Right lobe of liver (tissue), 6 donors: ENCODE results near the gene AKAP12. TPM values are rescaled to one million over a fixed set of nuclear protein-coding genes. Genes with fewer than 3 reads are reported as not detected.

ENCODE experiments used
- ATAC-seq, 4 donors: fragments of 200-7000 bp; cut with Tn5 transposase; one replicate each; pipeline ENCODE4 v1.9.1; 2020; ENCODE audit warnings: mild to moderate bottlenecking in 4 of 4, moderate library complexity in 4 of 4
- DNase-seq, 3 donors: peaks; one replicate each; pipeline ENCODE4 v3.0.0-alpha.2; 2020
- H3K27ac ChIP-seq, 3 donors: fragments of 200-600 bp; one replicate each; pipeline ENCODE4 v1.8.0; 2022
- H3K27me3 ChIP-seq, 2 donors: fragments of 200-600 bp; one replicate each; pipeline ENCODE4 v1.8.0; 2022
- H3K36me3 ChIP-seq, 4 donors: fragments of 200-600 bp; sonication (generic) in 1 of 4; one replicate each; pipeline versions ENCODE4 v1.5.1 to v1.8.0; 2017 to 2022; ENCODE audit warnings: control low read depth in 1 of 4
- H3K4me1 ChIP-seq, 4 donors: fragments of 200-600 bp; sonication (generic) in 1 of 4; one replicate each; pipeline versions ENCODE4 v1.5.1 to v1.8.0; 2017 to 2022; ENCODE audit warnings: control low read depth in 1 of 4
- H3K4me3 ChIP-seq, 3 donors: fragments of 200-600 bp; one replicate each; pipeline ENCODE4 v1.8.0; 2022
- H3K9me3 ChIP-seq, 4 donors: fragments of 200-600 bp; sonication (generic) in 1 of 4; one replicate each; pipeline versions ENCODE4 v1.5.1 to v1.8.0; 2017 to 2022; ENCODE audit warnings: control low read depth in 1 of 4
- POLR2A ChIP-seq: fragments of 450-650 bp; IDR thresholded peaks from one replicate; pipeline ENCODE4 v1.6.1; 2017; ENCODE audit warnings: antibody characterized with exemption, mild to moderate bottlenecking
- WGBS: methylation state at CpG from one replicate; pipeline ENCODE4 v1.1.6; 2018; ENCODE audit warnings: low coverage, low lambda C conversion rate; ENCODE audit not compliant: insufficient coverage; ENCODE audit errors: missing lambda C conversion rate; 5-methylcytosine and 5-hydroxymethylcytosine counted together
- intact Hi-C, 2 donors: fragments of 100-400 bp; cut with DNase I; formaldehyde crosslinking; loops; one replicate each; pipeline versions ENCODE4 v1.11.2 to v1.14.1; 2022
- total RNA-seq, 6 experiments: library from RNA; depleted of rRNA in 2 of 6; stranded (reverse); fragments of >200 nt in 2 of 6; fragmentation: NEBNext Ultra II Directional in 3 of 6; extraction: Animal tissue kit (Norgen Biotek cat#: 25700) in 3 of 6; gene quantifications; one replicate each; pipeline versions ENCODE4 v1.1.0 to v1.2.4, GENCODE V29; 2016 to 2023
- TF ChIP-seq, protein P1 (sequence below), 4 donors: fragments of 200-600 bp in 3 of 4; fragments of 450-650 bp in 1 of 4; IDR thresholded peaks; one replicate each; pipeline versions ENCODE4 v1.5.1 to v1.8.0; 2016 to 2022; ENCODE audit warnings: antibody characterized with exemption in 4 of 4, mild to moderate bottlenecking in 2 of 4
- donor health status: DM: no; HTN: yes; CAD: no.
- donor health status: DM: no; HTN: no; CAD: no.
- donor health status: DM: no; HTN: no; CAD: no.
- donor health status: DM: no; HTN: yes; CAD: no.
- donor health status: DM: no; HTN: yes; CAD: no.

AKAP12 gene
- total RNA-seq, 6 experiments from 2014 or later: 2.1 to 38.4 (median 23.0) TPM

DNA sequence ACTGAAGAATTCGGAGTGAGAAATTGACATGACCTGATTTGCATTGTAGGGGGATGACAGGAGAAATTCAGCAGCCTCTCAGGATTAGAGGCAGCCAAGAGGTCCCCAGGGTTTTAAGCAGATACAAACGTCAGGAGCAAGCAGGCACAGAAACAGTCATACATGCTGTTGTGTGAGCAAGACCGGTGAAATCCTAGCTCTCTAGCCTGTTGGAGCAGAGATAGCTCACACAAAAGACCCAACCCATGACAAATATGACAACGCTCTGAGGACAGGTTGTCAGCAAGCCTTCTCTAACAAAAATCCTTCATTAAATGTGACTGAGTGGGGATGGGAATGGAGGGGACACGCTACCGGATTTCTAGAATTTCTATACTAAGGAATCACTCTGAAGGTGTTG lies 23.0 kb upstream of the AKAP12 start:
- no peaks in the 10 kb centered on the region for H3K36me3 ChIP-seq
- DNase-seq (no peak), ATAC-seq (no peak)
- no peak for TF ChIP-seq POLR2A
- TF ChIP-seq, protein P1, sequence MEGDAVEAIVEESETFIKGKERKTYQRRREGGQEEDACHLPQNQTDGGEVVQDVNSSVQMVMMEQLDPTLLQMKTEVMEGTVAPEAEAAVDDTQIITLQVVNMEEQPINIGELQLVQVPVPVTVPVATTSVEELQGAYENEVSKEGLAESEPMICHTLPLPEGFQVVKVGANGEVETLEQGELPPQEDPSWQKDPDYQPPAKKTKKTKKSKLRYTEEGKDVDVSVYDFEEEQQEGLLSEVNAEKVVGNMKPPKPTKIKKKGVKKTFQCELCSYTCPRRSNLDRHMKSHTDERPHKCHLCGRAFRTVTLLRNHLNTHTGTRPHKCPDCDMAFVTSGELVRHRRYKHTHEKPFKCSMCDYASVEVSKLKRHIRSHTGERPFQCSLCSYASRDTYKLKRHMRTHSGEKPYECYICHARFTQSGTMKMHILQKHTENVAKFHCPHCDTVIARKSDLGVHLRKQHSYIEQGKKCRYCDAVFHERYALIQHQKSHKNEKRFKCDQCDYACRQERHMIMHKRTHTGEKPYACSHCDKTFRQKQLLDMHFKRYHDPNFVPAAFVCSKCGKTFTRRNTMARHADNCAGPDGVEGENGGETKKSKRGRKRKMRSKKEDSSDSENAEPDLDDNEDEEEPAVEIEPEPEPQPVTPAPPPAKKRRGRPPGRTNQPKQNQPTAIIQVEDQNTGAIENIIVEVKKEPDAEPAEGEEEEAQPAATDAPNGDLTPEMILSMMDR (IDR thresholded peaks at IDR 0.05): no peak
- no peak overlapping the region for H3K4me3 ChIP-seq
- H3K27ac ChIP-seq: no peak overlapping the region
- 71% methylated on average over 5 of the region's 6 CpGs for WGBS
- intact Hi-C loops: no loop called here
- H3K27me3 ChIP-seq: no peaks in the 10 kb centered on the region
- no peaks in the 10 kb centered on the region for H3K9me3 ChIP-seq
- no peaks in the 10 kb centered on the region for H3K4me1 ChIP-seq

DNA sequence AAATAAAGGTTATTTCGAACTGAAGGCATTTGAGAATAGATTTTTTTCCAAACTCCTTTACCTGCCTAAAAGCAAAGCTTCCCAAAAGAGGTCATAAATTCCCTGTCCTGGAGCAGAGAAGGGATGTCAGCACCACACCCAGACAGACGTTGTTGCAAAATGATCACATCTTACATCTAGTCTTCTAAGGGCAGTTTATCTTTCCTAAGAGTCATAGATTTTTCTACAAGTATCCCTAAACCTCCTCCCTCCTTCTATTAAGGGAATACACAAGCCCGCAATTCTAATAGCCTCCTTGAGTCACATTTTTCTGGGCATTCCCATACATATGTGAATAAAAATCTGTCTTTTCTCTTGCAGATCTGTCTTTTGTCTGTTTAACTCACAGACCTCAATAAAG lies 20.6 kb upstream of the AKAP12 start:
- intact Hi-C loops: no loop called here
- 66% methylated on average over 3 of the region's 3 CpGs for WGBS
- Histone ChIP-seq H3K27me3 (no peaks in the 10 kb centered on the region), H3K9me3 (no peaks in the 10 kb centered on the region), H3K36me3 (no peaks in the 10 kb centered on the region), H3K4me3 (no peak overlapping the region), H3K27ac (no peak overlapping the region), H3K4me1 (no peaks in the 10 kb centered on the region)
- no peak for TF ChIP-seq POLR2A
- TF ChIP-seq, protein P1 (IDR thresholded peaks at IDR 0.05): no peak
- DNase-seq (no peak), ATAC-seq (no peak)

DNA sequence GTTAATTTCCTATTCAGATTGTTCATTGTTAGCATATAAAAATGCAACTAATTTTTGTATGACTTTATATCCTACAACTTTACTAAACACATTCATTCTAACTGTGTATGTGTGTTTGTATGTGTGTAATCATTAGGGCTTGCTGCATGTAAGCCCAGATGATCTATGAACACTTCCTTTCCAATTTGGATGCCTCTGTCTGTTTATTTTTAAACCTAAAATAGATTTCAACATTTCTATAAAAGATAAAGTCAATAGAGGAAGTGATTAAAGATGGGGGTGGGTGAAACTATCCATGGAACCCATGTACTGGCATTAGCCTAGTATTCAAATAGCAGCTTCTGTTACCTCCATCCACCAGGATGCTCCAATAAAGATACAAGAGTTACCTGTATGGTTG lies 15.7 kb upstream of the AKAP12 start:
- no peaks in the 10 kb centered on the region for H3K4me1 ChIP-seq
- no peaks in the 10 kb centered on the region for H3K36me3 ChIP-seq
- no peak overlapping the region for H3K4me3 ChIP-seq
- ATAC-seq (no peak), DNase-seq (no peak)
- intact Hi-C loops: no loop called here
- no peak for TF ChIP-seq POLR2A
- TF ChIP-seq, protein P1 (IDR thresholded peaks at IDR 0.05): no peak
- H3K27me3 ChIP-seq: no peaks in the 10 kb centered on the region
- no peak overlapping the region for H3K27ac ChIP-seq
- no peaks in the 10 kb centered on the region for H3K9me3 ChIP-seq

DNA sequence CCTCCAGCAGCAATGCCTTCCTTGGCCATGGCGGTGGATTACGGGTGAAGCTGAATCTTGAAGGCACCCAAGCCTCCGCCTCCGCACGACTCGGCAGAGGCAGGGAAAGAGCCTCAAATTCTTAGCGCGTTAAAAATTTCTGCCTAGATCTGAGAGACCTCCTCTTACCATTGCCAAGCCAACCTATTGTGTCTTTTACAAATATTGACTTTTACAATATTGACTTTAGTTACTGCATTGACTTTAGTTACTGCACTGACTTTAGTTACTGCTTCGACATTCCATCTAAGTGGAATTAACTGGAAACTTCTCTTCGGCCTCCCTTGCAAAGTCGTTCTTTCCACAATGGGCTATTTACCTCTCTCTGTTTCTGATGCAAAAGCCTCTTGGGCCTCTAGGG lies 13.8 kb upstream of the AKAP12 start:
- Histone ChIP-seq H3K4me1 (no peaks in the 10 kb centered on the region), H3K27me3 (no peaks in the 10 kb centered on the region), H3K27ac (no peak overlapping the region), H3K4me3 (no peak overlapping the region), H3K36me3 (no peaks in the 10 kb centered on the region), H3K9me3 (no peaks in the 10 kb centered on the region)
- DNase-seq (no peak), ATAC-seq (no peak)
- no peak for TF ChIP-seq POLR2A
- TF ChIP-seq, protein P1 (IDR thresholded peaks at IDR 0.05): no peak
- WGBS: 90% methylated on average over 9 of the region's 11 CpGs
- intact Hi-C loops: no loop called here

DNA sequence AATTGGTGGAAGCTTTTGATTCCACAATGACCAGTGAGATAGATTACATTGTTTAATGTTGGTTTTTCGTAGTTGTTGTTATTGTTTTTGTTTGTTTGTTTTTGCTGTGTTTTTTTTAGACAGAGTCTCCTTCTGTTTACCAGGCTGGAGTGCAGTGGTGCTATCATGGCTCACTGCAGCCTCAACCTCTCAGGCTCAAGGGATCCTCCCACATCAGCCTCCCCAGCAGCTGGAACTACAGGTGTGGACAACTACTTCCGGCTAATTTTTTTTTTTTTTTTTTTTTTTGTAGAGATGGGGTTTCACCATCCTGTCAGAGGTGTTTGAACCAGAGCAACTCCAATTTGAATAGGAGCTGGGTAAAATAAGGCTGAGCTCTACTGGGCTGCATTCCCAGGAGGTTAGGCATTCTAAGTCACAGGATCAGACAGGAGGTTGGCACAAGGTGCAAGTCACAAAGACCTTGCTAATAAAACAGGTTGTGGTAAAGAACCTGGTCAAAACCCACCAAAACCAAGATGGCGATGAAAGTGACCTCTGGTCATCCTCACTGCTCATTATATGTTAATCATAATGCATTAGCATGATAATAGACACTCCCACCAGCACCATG lies 10.9 kb upstream of the AKAP12 start:
- WGBS: 75% methylated on average over 3 of the region's 3 CpGs
- DNase-seq (no peak), ATAC-seq (no peak)
- no peak for TF ChIP-seq POLR2A
- TF ChIP-seq, protein P1 (IDR thresholded peaks at IDR 0.05): no peak
- H3K27ac ChIP-seq: no peak overlapping the region
- intact Hi-C loops: no loop called here
- H3K36me3 ChIP-seq: no peaks in the 10 kb centered on the region
- H3K27me3 ChIP-seq: no peaks in the 10 kb centered on the region
- no peaks in the 10 kb centered on the region for H3K9me3 ChIP-seq
- no peaks in the 10 kb centered on the region for H3K4me1 ChIP-seq
- no peak overlapping the region for H3K4me3 ChIP-seq
